HG03558 (cell line): ENCODE data around the gene SEMA4C.
"Not testable (repeated sequence)": the region's sequence is repeated elsewhere in the genome, so short reads cannot be mapped to it uniquely, and the experiment has no call there.

Experiments used
- ATAC-seq: cut with Tn5 transposase; IDR thresholded peaks from one replicate; pipeline ENCODE4 v1.9.1; 2021; ENCODE audit warnings: moderate number of reproducible peaks; ENCODE audit not compliant: unreplicated experiment; ENCODE audit errors: extremely low read depth

Gene SEMA4C

DNA sequence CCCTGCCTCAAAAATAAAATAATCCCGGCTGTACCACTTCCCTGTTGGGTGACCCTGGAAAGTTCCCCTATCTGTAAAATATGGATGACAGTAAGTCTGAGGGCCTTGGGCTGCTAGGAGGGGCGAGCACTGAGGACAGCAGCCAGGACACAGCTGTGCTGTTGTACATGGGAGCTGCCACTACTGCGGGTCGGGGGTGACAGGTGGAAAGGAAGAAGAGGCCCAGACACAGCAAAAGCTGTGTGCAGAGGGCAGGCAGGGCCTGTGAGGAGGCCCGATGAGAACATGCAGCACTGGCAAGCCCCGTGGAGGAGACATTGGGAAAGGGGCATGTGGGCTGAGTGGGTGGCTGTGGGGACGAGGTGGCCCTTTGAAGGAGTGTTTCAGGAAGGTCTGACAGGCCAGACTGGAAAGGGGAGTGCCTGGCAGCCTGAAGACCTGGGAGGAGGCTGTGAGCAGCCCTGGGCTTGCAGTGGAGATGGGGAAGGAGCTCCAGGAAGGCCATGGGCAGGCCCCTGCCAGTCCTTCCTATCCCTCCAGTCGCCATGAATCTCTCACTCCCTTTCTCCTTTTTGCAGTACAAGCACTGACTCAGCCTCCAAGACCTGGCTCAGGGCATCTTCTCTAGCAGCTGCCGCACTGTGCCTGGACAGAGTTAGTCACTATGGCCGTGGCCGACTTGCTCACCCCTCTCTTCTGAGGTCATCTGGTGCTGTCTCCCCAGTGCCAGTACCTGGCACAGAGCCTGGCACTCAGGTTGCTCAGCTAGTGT lies 28.9 kb upstream of the SEMA4C start:
- ATAC-seq, result no peak

DNA sequence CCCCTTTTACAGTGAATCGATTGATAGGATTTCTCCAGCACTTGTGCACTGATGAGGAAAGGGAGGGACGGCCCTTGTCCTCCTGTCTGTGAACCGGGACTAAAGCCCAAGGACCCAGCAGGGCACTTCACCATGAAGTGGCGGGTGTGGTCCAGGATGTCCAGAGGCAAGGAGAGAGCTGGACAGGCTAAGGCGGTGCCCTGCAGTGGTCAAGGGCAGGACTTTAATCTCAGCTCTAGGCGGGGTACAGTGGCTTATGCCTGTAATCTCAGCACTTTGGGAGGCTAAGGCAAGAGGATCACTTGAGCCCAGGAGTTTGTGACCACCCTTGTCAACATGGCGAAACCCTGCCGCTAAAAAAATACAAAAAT lies 28.2 kb upstream of the SEMA4C start:
- ATAC-seq, result no peak

DNA sequence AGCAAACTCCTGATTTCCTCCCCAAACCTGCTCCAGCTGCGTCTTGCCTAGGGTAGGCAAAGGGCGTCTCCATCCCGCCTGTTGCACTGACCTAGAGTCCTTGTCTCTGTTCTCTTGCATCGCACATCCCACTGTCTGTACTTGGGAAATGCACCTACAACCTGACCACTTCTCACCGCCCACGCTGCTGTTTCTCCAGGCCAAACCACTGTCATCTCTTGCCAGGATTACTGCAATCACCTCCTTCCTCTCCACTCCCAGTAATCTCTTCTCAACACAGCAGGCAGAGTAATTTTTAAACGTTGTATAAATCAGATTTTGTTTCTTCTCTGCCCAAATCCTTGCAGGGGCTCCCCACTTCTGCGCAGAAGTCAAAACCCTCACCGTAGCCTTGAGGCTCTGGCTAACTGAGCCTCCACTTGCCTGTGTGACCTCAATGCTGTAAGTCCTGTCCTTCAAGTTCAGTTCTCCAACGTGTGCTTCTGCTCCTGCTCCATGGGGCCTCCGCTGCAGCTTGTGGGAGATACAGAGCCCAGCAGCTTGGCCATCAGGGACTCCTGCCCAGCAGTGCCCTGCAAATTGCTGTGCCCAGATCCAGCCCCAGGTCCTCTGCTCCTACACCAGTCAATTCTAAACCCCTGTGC lies 27.7 kb upstream of the SEMA4C start:
- ATAC-seq, result no peak

DNA sequence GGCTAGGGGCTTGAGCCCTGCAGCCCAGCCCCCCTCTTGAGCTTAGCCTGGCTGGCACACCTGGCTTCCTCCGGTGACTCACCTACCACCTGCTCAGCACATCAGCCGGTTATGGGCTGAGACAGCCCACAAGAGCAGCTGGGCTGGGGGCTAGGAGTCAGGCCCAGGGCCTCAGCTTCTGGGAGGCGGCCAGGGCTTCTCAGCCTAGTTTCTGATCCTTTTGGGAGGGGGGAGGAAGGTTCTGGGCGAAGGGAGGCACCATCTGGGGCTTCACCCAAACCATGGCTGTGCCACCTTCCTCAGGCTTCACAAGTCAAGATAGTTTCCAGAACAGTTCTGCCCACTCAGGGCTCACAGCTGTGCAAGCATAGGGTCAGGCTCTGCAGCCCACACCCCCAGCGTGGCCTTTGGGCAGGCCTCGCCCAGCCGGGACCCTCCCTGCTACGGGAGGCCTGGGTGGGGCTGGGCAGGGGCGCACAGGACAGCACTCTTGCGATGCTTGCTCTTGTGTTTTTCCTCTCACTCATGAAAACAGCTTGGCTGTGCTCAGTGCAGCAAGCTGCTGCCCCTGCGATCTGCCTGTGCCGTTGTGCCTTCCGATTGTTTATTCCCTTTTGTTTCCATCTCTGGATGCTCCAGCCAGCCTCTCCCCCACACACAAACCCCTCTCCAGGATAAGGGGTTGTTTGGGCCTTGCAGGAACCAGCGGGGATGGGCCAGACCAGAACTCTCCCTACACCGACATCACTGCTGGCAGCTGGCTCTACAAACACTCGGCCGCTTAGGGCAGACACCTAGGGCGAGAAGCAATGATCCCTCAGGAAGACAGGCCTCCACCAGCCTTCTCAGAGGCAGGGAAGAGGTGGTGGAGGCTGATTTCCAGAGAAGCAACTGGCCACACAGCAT lies 26.1 kb upstream of the SEMA4C start:
- no peak for ATAC-seq

DNA sequence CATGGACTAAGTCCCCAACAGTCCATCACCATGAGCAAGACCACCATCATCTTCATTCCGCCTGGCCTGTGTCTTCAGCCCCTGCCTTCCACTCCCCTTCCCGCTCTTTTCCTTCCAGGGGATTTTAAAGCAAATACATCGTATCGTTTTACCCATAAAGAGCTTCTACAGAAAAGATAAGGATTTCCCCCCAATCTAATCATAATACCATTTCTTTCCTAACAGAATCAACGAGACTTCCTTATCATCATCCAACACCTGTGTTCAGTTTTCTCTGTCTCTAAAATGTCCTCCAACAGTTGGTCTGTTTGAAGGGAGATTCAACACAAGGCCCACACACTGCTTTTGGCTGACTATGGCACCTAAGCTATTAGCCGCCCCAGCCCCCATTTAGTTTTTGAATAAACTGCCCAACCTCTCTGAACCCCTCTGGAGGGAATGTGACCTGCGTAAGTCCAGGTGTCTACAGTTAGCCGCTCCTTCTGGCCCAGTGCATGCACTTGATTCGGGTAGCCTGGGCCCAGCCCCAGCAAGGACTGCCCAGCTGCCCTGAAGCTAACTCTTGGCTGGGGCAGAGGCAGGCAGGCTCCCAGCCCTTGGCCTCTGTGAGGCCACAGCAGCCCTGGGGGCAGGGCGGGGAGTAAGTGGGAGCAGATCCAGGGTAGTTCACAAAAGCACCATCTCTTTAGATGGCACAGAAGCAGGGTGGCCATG lies 25.3 kb upstream of the SEMA4C start:
- ATAC-seq, result no peak

DNA sequence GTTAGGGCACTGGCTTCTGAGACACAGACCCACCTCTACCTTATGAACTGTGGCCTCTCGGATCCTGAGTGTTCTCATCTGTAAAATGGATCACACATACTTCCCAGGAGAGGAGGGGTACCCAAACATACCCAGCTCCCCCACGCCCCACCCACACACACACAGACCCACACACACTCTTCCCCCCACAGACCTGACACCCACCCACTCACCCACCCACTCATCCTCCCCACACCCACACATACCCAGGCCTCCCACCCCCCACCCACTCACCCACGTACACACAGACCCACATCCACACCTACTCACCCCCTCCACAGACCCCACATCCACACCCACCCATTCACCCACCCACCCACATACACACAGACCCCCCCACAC lies 24.3 kb upstream of the SEMA4C start:
- no peak for ATAC-seq

GRCh38 chr2:96893289-96894150 lies 23.6 kb upstream of the SEMA4C start:
- ATAC-seq, result no peak

DNA sequence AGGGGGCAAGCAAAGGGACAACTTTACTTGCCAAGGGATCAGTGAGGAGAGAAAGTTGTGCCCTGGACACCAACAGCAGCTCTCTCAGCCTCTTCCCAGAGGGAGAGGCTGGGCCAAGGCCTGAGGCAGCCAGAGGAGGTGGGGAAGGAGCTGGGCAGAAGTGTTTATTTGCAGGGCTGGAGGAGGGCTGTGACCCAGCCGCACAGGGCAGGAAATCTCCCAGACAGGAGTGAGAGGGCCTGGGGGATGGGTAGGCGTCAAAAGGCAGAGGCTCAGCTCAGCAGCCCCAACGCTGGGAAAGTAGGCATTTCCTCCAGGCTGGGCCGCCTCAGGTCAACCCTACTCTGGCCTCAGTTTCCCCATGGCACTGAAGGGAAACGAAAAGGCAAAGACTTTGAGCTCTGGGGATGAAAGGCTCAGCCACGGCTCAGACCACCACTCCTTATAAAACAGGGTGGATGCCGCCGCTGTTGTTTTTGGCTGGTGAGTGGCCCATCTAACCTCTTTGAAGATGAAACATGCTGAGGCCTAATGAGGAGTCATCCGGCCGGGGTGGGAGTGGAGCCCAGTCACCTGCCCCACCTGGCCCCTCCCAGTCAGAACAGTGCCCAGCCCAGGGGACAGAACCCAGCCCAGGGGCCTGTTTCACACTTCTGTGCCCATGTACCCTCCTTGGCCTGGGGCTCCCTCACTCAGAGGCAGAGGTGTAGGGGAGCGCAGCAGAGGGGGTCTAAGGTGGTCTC lies 21.9 kb upstream of the SEMA4C start:
- no peak for ATAC-seq

- ATAC-seq, result no peak
These were observed 21.0 kb upstream of the SEMA4C start for GRCh38 chr2:96890726-96891385.

DNA sequence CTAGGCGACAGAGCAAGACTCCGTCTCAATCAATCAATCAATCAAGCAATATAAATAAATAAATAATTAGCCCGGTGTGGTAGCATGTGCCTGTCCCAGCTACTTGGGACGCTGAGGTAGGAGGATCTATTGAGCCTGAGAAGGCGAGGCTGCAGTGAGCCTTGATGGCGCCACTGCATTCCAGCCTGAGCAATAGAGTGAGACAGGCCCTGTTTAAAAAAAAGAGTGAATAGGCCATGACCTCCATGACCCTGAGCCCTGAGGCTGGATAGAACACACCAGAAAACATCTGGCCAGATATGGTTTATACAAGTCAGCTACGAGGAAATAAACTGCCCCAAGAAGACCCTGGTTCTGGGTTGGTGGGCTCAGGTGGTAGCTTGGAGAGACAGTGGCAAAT lies 20.4 kb upstream of the SEMA4C start:
- ATAC-seq, result no peak

GRCh38 chr2:96889502-96889901 lies 19.6 kb upstream of the SEMA4C start:
- not testable (repeated sequence) for ATAC-seq

- ATAC-seq, result no peak
These were observed 18.5 kb upstream of the SEMA4C start for GRCh38 chr2:96888072-96889011.

GRCh38 chr2:96887493-96888012 lies 17.7 kb upstream of the SEMA4C start:
- no peak for ATAC-seq

DNA sequence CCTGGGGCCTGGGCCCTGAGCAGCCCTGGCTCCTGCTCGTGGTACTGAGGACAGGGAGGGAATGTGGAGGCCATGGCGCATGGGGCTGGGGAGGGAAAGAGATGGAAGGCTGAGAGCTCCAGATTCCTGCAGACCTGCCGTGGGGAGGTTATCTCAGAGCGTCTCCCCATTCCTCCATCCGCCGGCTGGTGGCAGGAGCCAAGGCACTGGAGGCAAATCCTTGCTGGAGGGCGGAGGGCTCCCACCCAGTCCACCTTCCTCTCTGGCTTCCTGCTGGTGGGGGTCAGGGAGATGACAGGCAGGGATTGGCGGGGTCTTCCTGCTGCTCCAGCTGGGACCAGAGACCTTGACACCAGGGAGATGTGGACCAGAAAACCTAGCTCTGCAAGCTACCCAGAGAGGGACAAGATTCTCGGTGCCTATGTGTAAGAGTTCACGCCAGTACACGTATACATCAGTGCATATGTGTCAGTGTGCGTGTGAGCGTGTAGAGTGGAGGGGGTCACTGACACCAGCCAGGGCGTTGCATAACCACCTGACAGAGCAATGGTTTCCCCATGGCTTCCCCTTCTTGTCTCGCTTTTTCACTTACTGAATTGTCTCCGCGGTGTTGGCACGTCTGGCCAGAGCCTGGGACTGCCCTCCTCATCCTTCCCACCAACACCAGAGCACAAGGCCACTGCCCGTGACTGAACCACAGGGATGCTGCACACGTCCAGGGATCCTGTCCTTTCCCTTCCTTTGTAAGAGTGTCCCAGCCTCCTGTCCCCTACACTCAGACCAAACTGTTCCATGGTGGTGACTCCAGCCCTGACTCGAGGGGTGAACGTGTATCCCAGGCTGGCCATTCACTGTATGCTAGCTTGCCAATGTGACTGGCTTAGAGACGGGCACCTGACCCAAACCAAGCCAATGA lies 15.8 kb upstream of the SEMA4C start:
- ATAC-seq, result no peak

GRCh38 chr2:96884299-96885094 lies 14.6 kb upstream of the SEMA4C start:
- ATAC-seq, result no peak
